HG02970 (cell line): Measurements from ENCODE around the gene ABCG1.

ENCODE experiments used
- ATAC-seq: cut with Tn5 transposase; IDR thresholded peaks from one replicate; pipeline ENCODE4 v1.9.1; 2021; ENCODE audit warnings: mild to moderate bottlenecking, moderate library complexity, moderate number of reproducible peaks; ENCODE audit not compliant: unreplicated experiment, low FRiP score

Gene ABCG1

DNA sequence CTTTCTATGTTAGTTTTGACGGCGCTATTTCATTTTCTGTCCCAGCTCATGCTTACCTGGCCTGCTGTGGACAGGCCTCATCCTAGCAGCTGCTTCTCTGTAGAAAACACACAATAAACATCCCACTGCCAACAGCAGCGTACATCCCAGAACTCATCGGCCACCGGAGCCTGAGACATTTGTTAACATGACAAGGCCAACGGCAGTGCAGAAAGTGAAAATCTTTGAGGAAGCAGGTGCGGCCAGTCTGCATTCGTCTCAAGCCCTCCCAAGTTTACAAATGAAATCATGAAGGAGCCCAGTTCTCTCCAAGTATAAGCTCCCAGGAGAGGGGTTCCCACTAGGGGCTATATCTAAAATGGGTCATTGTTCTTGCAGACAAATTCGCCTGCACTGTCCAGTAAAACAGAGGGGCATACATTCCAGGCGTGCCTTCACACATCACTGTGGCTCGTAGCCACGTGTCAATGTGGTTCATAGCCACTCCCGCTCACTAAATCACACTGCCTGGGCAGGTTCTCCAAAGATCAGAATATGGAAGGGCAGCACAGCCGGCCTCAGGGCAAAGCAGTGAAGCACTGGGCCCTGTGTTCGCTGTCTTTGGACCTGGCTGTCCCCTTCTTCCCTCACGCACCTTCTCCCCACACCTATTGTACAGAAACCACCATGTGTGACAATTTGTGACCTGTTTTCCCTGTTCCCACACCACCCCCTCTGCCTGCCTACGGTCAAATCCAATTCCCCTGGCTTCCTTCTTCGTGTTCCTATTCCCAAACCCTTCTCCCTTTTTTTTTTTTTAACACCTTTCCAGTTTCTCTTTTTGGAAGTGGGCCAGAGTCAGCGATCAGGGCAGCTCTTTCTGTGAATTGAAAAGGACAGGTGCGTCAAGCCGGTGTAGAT is 27.0 kb upstream of the ABCG1 start:
- no peak for ATAC-seq

DNA sequence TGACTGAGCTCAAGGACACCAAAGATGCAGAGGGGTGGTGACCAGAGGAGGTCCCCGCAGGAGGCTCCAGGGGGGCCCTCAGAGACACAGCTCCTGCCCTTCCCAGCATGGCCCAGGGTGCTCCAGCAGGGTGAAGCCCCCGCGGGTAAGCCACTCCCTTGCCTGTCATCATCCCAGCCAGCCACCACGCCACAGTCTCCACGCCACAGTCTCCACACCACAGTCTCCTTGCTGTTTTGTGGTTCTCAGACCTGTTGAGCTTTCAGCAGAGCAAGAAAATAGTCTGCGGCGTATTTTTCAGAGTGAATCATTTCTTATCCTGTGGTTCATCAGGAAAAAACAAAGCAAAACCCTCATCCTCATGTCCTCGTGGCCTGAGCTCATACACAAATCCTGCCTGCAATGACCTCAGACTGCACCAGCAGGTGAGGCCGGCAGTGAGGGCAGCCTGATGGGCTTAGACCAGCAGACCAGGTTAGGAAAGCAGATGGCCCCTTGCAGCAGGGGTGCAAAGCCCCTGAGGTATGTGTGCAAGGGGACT is 25.7 kb upstream of the ABCG1 start:
- no peak for ATAC-seq

GRCh38 chr21:42193721-42194120 is 25.2 kb upstream of the ABCG1 start:
- no peak for ATAC-seq

GRCh38 chr21:42194863-42195262 is 24.1 kb upstream of the ABCG1 start:
- no peak for ATAC-seq

- no peak for ATAC-seq
These were observed 23.4 kb upstream of the ABCG1 start for GRCh38 chr21:42195378-42196031.

DNA sequence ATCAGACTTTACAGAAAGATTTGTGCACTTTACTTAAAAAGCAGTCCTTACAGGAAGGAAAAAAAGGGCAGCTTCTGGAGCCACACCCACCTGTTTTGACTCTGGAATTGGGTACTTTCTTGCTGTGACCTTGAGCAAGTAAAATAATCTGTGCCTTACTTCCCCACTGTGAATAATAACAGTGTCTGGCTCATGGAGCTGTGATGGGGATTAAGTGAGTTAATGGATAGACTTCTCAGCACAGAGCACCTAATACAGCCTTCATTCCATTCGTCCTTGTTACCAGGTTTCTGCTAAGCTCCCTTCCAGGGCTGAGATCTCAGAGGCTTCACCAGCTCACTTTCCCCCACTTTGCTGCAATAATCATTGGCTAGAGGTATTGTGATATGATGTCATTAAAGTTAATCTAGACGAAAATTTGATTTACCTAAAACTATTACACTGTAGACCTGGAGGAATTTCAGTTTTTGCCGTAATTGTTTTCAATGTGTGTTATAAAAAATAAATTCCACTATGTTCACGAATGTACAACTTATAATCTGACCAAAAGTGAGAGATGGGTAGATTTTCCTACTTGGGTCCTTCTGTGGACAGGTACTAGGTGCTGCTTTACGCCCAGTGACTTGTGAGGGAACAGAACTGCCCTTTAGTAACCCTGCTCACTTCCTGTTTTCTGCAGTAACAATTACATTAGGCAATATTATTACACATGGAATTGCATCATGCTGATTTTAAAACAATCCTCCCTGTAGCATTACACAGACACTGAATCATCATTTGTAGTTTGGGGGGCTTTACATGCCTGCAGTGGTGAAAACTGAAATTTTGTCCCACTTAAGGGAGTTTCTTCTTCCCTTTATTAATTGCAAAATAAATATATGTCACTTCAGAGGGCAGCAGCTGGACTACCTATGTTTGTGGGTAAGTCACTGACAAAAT is 19.7 kb upstream of the ABCG1 start:
- no peak for ATAC-seq

DNA sequence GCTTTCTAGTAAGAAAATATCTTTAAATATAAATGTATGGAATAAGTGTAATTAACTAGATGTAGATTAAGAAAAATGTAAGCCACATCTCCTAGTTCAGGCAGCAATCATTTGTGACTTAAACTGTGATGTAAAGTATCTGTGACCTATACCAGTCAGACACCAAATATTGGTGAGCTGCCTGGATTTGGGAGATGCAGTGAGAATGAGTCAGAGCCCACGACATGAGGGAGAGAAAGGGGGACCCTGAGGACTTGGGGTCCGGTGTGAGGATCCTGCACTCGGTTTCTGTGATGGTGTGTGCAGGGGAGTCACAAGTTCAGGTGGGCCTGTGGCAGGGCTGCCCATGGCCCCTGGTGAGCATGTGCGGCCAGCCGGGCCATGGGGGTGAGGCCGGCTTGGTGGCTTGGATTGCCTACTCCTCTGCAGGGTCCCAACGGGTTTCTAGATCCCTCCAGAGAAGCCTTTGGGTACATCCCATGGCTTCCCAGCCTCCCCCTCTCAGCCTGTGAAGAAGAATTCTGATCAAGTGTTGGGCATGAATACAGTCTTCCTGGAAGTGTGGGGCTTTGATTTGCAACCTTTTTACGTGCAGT is 19.0 kb upstream of the ABCG1 start:
- ATAC-seq: no peak

DNA sequence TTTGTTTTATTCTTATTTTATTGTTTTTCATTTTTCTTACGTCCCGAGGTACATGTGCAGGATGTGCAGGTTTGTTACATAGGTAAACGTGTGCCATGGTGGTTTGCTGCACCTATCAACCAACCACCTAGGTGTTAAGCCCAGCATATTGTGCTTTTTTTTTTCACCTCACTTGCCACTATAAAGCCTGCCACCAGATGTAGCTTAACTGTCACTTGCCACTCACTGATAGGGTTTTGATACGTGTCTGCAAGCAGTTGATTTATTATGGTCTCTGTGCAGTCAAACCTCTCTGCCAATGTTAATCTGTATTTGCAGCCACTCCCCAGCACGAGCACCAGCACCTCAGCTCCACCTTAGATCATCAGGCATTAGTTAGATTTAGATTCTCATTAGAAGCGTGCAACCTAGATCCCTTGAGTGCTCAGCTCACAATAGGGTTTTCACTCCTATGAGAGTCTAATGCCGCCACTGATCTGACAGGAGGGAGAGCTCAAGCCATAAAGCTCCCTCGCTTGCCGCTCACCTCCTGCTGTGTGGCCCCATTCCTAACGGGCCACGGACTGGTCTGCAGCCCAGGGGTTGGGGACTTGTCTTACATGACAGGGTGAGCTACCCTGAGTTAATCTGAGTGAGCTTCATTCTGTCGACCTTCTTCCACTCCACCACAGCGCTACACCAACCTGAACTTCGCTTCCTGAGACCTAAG is 17.9 kb upstream of the ABCG1 start:
- ATAC-seq: no peak

GRCh38 chr21:42201615-42202161 is 17.3 kb upstream of the ABCG1 start:
- ATAC-seq: no peak

DNA sequence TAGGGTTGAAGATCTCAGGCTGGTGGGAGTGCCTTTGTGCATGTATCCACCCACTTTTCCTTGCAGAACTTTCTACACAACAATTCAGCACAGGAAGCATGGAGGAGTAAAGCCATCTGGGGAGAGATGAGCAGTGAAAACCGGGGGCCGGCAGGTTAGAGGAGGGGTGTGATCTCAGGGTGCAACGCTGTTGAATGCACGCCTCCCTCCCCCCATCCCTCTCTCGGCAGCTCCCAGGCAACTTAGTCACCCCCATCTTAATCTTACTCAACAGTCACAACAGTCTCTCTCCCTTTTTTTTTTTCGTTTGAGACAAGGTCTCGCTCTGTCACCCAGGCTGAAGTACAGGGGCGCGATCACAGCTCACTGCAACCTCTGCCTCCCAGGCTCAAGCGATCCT is 16.6 kb upstream of the ABCG1 start:
- no peak for ATAC-seq

DNA sequence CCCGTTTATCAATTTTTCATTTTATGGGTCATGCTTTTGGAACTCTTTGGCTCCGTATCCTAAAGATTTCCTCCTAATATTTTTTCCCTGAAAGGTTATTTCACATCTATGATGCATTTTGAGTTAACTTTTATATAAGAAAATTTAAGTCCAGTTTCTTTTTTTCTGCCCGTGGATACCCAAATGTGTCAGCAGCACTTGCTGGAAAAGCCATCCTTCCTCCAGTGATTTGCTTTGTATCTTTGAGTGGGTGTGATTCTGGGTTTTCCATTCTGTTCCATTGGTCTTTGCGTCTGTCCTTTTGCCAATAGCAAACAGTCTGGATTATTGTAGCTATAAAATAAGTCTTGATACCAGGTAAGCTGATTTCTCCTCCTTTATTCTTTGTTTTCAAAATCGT is 15.6 kb upstream of the ABCG1 start:
- ATAC-seq: no peak

DNA sequence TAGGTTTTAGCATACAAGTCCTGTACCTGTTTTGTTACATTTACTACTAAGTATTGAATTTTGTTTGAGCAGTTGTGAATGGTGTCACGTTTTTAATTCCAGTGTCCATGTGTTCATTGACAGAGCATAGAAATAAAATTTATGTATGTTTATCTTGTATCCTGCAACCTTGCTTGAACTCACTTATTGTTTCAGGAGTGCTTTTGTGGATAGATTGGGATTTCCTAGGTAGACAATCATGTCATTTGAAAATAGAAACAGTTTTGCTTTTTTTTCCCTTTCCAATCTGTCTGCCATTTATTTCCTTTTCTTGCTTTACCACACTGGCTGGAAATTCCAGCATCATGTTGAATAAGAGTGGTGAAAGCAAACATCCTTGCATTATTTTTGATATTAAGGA is 15.0 kb upstream of the ABCG1 start:
- ATAC-seq: no peak

DNA sequence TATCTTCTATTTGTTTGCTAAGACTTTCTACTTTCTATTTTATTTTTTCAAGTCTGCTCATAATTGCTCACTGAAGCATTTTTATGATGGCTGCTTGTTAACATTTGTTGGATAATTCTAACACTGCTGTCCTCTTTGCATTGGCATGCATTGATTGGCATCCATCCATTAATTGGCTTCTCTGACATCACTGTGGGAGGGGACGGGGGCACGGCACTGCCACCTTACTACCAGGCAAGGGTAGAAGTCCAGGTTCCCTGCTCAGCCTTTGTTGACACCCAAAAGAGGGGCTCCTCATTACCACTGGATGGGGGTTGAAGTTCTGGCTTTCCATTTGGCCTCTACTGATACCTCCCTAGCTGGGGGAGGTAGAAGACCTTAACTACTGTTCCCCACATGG is 11.5 kb upstream of the ABCG1 start:
- no peak for ATAC-seq

DNA sequence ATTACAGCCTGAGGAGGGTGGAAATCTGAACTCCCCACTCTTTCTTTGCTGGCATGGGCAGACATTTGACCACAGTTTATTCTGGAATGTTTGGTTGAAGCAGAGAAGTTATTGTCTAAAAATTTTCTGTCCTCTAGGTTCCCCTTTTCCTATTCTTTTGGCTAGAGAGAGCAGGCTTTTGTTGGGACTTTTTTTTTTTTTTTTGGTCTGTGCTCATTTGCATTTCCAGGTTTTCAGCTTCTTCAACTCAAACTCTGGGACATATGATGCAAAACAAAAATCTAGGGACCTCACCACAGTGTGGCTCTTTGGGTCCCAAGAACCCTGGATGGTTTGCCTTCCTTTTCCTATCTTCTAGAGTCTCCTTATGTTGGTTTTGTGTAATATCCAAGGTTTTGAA is 10.9 kb upstream of the ABCG1 start:
- no peak for ATAC-seq

DNA sequence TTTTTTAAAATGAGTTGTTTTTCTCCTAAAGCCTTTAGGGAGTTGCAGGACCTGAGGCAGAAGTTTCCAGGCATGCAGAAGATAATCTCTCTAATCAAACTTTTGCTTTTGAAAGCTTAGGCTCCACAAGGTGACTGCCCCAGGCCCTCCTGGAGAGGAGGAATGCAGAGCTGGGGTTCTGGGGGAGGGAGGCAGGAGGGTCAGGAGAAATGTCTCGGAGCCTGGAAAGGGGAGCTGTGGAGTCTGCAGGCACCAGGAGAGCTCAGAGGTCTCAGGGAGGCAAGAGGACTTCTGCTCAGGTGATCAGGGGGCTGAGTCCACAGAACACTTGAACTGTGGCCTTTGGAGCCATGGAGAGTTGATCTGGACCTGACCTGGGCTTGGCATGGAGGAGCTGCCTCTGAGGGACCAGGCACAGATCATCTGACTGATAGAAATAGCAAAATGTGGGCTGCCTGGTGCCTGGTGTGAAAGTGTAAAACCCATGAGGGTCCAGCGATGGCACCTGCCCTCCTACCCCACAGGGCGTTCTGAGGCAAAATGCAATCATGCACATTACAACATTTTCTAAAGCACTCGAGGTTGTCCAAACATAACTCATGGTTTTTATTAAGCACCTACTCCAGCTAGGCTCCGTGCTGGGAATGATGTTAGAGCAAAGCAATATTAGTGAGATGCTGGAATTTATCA is 10.0 kb upstream of the ABCG1 start:
- ATAC-seq: no peak

DNA sequence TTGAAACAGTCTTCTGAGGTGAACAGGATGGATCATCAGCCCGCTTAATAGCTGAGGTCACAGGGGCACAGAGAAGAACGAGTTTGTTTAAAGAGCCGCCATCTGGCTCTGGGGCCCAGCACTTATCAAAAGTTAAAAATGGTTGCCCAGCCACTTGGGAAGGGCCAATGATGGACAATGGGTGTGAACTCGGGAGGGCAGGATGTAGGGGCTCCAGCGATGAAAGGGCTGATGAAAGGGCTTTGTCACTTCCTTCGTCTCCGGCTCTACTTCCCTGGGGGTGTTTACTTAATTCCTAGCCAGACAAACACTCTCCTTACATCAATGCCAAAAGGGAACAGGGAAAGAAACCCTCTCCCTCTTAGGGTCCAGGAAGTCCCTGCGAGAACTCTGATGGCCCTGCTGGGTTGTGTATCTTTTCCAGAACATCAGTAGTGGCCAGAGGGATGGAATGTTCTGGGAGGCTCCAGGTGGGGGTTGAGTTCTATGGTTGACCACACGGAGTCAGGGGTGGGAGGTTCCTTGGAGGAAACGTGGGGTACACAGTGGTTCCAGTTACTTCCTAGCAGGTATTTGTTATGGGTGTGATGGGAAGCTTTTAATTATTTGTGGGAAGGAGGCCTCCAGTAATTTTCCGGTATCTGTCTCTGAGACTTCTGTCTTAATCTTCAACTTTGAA is 9.0 kb upstream of the ABCG1 start:
- ATAC-seq: no peak

- ATAC-seq: no peak
These were observed 6.7 kb upstream of the ABCG1 start for GRCh38 chr21:42212266-42212665.

DNA sequence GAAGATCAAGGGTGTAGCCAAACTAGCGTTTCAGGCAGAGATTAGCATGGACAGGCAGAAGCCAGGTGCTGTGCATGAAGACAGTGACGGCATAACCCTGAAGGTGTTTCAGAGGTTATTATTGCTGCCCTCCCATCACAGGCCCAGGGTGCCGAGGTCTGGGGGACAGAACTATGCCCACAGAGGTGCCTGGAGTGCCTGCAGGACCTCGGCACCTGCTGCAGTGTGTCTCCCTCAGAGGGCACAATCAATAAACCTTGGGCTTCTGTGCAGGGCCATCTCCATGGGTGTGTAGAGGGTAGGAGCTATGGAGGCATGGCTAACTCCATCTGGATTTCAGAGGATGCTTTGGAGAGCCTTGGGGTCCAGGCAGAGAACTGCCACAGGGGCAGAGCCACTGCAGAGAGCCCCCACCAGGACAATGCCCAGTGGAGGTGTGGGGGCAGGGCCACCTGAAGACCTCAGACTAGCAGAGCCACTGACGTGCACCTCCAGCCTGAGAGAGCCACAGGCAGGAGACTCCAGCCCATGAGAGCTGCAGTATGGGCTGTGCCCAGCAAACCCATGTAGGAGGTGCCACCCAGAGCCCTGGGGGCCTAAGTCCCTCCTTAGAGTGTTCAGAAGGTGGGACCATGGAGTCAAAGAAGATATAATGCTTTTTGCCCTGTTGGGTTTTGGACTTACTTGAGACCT is 5.7 kb upstream of the ABCG1 start:
- no peak for ATAC-seq
